Uterus (tissue), 4 donors: ENCODE data around the gene ADCY7. TPM values are rescaled to one million over a fixed set of nuclear protein-coding genes. Genes with fewer than 3 reads are reported as not detected.

ENCODE experiments used
- DNase-seq, 2 donors: peaks; one replicate each; pipeline ENCODE4 v3.0.0-alpha.2; 2019 to 2020
- H3K27ac ChIP-seq, 2 donors: fragments of 200-600 bp; sonication (generic); 1 replicate in 1 of 2; 2 replicates in 1 of 2; pipeline ENCODE4 v1.5.1; 2016 to 2018
- H3K27me3 ChIP-seq, 2 donors: fragments of 200-600 bp; sonication (generic); one replicate each; pipeline ENCODE4 v1.5.1; 2018 to 2019; ENCODE audit warnings: control low read depth in 1 of 2
- H3K36me3 ChIP-seq, 2 donors: fragments of 200-600 bp; sonication (generic); one replicate each; pipeline ENCODE4 v1.5.1; 2019; ENCODE audit warnings: control low read depth in 1 of 2
- H3K4me1 ChIP-seq, 2 donors: fragments of 200-600 bp; sonication (generic); one replicate each; pipeline ENCODE4 v1.5.1; 2018 to 2019; ENCODE audit warnings: control low read depth in 1 of 2
- H3K4me3 ChIP-seq, 2 donors: fragments of 200-600 bp; sonication (generic); 1 replicate in 1 of 2; 2 replicates in 1 of 2; pipeline ENCODE4 v1.5.1; 2018 to 2019; ENCODE audit warnings: mild to moderate bottlenecking in 1 of 2
- H3K9me3 ChIP-seq, 2 donors: fragments of 200-600 bp; sonication (generic); one replicate each; pipeline ENCODE4 v1.5.1; 2019; ENCODE audit warnings: control low read depth in 1 of 2
- CTCF ChIP-seq, 4 experiments: fragments of 200-600 bp in 2 of 4; fragments of 450-650 bp in 2 of 4; sonication (generic) in 2 of 4; IDR thresholded peaks; one replicate each; pipeline ENCODE4 v1.5.1; 2016 to 2019; ENCODE audit warnings: antibody characterized with exemption in 4 of 4, mild to moderate bottlenecking in 2 of 4, moderate library complexity in 1 of 4
- POLR2A ChIP-seq, 2 donors: fragments of 450-650 bp; IDR thresholded peaks; one replicate each; pipeline ENCODE4 v1.6.1; 2016; ENCODE audit warnings: antibody characterized with exemption in 2 of 2, mild to moderate bottlenecking in 1 of 2, moderate library complexity in 1 of 2
- intact Hi-C: fragments of 100-400 bp; cut with DNase I; formaldehyde crosslinking; loops from one replicate; pipeline ENCODE4 v1.15.1; 2023; ENCODE audit warnings: low total_unique reads
- total RNA-seq, 4 donors: library from RNA; depleted of rRNA in 3 of 4; stranded (reverse); fragments of >200 nt in 3 of 4; gene quantifications; one replicate each; pipeline versions ENCODE4 v1.1.0 to v1.2.4, GENCODE V29; 2014 to 2023
- donor health status: DM: yes; HTN: yes; CAD: no.

Gene ADCY7
- total RNA-seq, 4 donors from 2014 or later, result 3.3 to 25.9 (median 6.6) TPM

DNA sequence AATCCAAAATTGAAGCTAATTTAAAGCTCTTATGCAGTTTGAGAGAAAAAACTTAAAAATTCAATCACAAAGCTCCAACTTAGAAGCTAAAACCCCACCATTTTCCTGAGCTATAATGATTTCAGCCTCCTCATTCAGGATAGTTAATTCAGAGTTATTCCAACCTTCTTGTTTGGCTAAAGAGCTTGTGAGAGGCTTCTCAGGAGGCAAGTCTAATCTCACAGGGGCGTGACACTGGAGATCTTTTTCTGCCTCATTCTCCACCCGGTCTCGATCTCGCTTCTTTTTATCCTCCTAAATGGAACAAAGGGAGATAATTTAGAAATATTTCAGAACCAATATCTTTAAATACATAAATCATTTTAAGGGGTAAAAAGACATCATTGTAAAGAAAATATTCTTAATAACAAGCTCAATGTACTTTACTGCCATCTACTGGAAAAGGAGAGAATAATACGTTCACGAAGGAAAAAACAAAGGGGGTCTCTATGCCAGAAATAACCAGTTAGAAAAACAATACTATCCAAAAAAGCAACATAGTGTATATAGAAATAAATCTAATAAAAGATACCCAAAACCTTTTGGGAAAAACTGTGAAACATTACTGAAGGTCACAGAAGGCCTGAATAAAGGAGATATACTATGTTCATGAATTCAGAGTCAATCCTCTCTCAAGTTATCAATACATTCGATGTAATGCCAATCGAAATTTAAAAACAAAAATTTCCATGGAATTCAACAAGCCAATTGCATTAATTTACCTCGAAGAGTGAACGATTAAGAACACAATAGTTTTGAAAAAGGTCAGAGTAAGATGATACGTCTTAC, 88.5 kb downstream of the ADCY7 start:
- TF ChIP-seq POLR2A (IDR thresholded peaks at IDR 0.05) (no peak), CTCF (IDR thresholded peaks at IDR 0.05) (peak; percentile 33 to 56 (median 52))
- Histone ChIP-seq H3K4me3 (no peak overlapping the region), H3K27me3 (no peaks in the 10 kb centered on the region), H3K4me1 (no peaks in the 10 kb centered on the region), H3K36me3 (no peaks in the 10 kb centered on the region), H3K9me3 (no peaks in the 10 kb centered on the region), H3K27ac (peak overlapping the region in 1 of 2 donors; percentile 6)
- intact Hi-C loops, result no loop called here
- no peak for DNase-seq

DNA sequence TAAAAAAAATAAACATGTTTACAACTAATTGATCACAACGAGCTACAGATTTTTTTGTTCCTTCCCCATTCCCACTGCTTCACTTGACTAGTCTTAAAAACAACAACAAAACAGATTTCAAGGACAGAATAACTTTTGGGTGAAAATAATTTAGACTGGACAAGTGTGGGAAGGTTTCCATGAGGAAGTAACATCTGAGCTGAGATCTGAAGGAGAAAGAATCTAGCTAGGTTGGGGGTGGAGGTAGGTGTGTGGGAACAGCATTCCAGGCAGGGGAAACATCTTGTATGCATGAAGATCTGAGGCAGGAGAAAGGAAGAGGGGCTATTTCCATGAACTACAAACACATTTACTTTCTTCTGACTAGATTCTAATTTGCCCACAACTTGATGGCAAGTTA, 93.3 kb downstream of the ADCY7 start:
- H3K4me3 ChIP-seq, result no peak overlapping the region
- H3K9me3 ChIP-seq, result no peaks in the 10 kb centered on the region
- no peak for DNase-seq
- intact Hi-C loops, result no loop called here
- TF ChIP-seq CTCF (IDR thresholded peaks at IDR 0.05) (no peak), POLR2A (IDR thresholded peaks at IDR 0.05) (no peak)
- no peaks in the 10 kb centered on the region for H3K36me3 ChIP-seq
- H3K27me3 ChIP-seq, result no peaks in the 10 kb centered on the region
- no peaks in the 10 kb centered on the region for H3K4me1 ChIP-seq
- no peak overlapping the region for H3K27ac ChIP-seq

GRCh38 chr16:50360033-50360778, 93.9 kb downstream of the ADCY7 start:
- TF ChIP-seq CTCF (IDR thresholded peaks at IDR 0.05), result no peak
- no peak for TF ChIP-seq POLR2A (IDR thresholded peaks at IDR 0.05)
- no peak for DNase-seq
- Histone ChIP-seq H3K27ac (no peak overlapping the region), H3K4me3 (no peak overlapping the region), H3K9me3 (no peaks in the 10 kb centered on the region), H3K36me3 (no peaks in the 10 kb centered on the region), H3K27me3 (no peaks in the 10 kb centered on the region), H3K4me1 (no peaks in the 10 kb centered on the region)
- intact Hi-C loops, result no loop called here

- TF ChIP-seq POLR2A (IDR thresholded peaks at IDR 0.05) (no peak), CTCF (IDR thresholded peaks at IDR 0.05) (no peak)
- H3K36me3 ChIP-seq, result no peaks in the 10 kb centered on the region
- H3K27ac ChIP-seq, result no peak overlapping the region
- no peak overlapping the region for H3K4me3 ChIP-seq
- no peaks in the 10 kb centered on the region for H3K27me3 ChIP-seq
- intact Hi-C loops, result no loop called here
- H3K4me1 ChIP-seq, result no peaks in the 10 kb centered on the region
- no peak for DNase-seq
- no peaks in the 10 kb centered on the region for H3K9me3 ChIP-seq
These were observed 94.4 kb downstream of the ADCY7 start for GRCh38 chr16:50360779-50361178.

DNA sequence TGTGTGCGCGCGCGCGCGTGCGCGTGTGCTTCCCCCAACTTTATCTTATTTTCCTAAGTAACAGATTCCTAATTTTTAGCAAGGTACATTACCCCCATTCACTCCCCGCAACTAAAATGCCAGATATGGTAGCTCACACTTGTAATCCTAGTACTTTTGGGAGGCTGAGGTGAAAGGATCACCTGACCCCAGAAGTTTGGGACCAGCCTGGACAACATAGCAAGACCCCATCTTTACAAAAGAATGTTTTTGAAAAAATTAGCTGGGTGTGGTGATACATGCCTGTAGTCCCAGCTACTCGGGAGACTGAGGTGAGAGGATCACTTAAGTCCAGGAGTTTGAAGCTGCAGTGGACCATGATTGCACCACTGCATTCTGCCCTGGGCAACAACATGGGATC, 97.3 kb downstream of the ADCY7 start:
- no peak for DNase-seq
- Histone ChIP-seq H3K27ac (no peak overlapping the region), H3K9me3 (no peaks in the 10 kb centered on the region), H3K36me3 (no peaks in the 10 kb centered on the region), H3K4me3 (no peak overlapping the region), H3K27me3 (no peaks in the 10 kb centered on the region), H3K4me1 (peaks cover 0 to 5% of the 10 kb centered on the region in 2 donors)
- intact Hi-C loops, result no loop called here
- TF ChIP-seq CTCF (IDR thresholded peaks at IDR 0.05), result no peak
